Motor neuron (in vitro differentiated cells): Measurements from ENCODE around the gene FRG2. TPM values are rescaled to one million over a fixed set of nuclear protein-coding genes. Genes with fewer than 3 reads are reported as not detected.
"Not testable (repeated sequence)": the region's sequence is repeated elsewhere in the genome, so short reads cannot be mapped to it uniquely, and the experiment has no call there.

Source experiments
- ATAC-seq, 8 experiments: fragments of 200-7000 bp; cut with Tn5 transposase; replicated peaks in 6 of 8; 2 replicates each; pipeline ENCODE4 v1.8.0; 2021; ENCODE audit warnings: mild to moderate bottlenecking in 8 of 8, moderate library complexity in 8 of 8
- H3K27ac ChIP-seq, 2 donors: fragments of 250-450 bp; sonication (Bioruptor Pico); 2 replicates each; pipeline ENCODE4 v1.9.0; 2021; ENCODE audit warnings: antibody characterized with exemption in 2 of 2, mild to moderate bottlenecking in 2 of 2, moderate library complexity in 1 of 2
- H3K4me1 ChIP-seq, 2 donors: fragments of 250-450 bp; sonication (Bioruptor Pico); replicated peaks in 1 of 2; 2 replicates each; pipeline ENCODE4 v1.6.1; 2021; ENCODE audit warnings: antibody characterized with exemption in 2 of 2, mild to moderate bottlenecking in 2 of 2, moderate library complexity in 1 of 2
- H3K4me3 ChIP-seq, 5 donors: fragments of 250-450 bp; sonication (Bioruptor Pico); 2 replicates each; pipeline ENCODE4 v1.9.0; 2021; ENCODE audit warnings: antibody characterized with exemption in 5 of 5, mild to moderate bottlenecking in 5 of 5, moderate library complexity in 4 of 5
- WGBS, 10 experiments: fragments of 450-650 bp; shearing (Covaris generic); methylation state at CpG; one replicate each; pipeline ENCODE4 v1.0.0; 2022; 5-methylcytosine and 5-hydroxymethylcytosine counted together
- in situ Hi-C, 9 experiments: fragments of 400-800 bp; cut with MboI; loops; one replicate each; pipeline ENCODE4 v1.15.0; 2021; ENCODE audit warnings: low sequenced_read_pairs in 9 of 9, low pct_unique_long_range_greater_than_20kb in 2 of 9; ENCODE audit not compliant: unreplicated experiment in 9 of 9
- total RNA-seq, 8 experiments: library from RNA; unstranded; fragments of 300-600 nt; gene quantifications; 2 replicates each; pipeline versions ENCODE4 v1.2.3 to v1.2.4, GENCODE V29; 2022

FRG2 gene
- total RNA-seq, 8 experiments from 2014 or later: 0.15 to 0.19 TPM; not detected in 6

DNA sequence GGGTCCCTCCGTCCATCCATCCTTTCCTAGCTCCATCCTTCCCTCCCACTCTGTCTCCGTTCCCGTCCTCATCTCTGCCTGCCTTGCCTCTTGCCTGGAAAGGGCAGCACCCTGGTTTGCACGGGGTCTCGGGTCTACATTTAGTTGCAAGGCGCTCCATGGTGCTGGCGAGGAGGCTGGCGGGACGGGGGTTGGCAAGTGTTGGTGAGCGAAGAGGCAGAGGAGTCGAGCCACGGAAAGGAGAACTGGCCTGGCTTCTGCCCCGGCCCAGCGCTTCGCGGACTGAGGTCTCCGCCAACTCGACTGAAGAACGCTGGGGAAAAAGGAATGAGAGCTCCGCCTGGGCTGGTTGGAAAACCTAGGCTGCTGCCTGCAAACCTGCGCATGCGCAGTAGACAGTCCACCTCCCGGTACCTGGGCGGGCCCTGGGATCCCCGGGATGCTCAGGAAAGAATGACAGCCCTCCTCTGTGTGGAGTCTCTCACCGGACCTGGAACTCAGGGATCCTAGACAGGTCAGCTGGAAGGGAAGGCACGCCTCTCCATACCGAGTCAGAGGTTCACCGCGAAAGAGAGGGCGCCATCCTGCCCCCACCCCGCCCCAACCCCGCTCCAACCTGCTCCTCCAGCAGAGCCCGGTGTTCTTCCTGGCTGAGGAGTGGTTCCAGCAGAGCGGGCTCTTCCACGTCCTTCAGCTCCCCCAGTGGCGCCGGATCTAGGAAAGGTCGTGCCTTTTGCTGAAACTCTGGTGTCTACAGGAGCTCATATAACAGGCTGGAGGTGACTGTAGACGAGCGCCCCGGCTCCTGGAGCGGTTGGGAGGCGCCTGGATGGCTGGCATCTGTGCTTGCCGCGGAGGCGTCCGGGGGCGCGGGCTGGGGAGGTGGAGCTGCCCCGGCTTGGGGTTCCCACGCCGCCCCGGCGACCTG lies 6.0 kb downstream of the FRG2 start:
- peaks cover 0 to 3% of the 10 kb centered on the region in 2 donors for H3K4me1 ChIP-seq
- peak; percentile 15 to 90 (median 76) for ATAC-seq
- H3K27ac ChIP-seq: no peak overlapping the region
- in situ Hi-C loops: no loop called here
- 0 to 11% (median 4%) methylated on average over 2 to 17 of the region's 55 CpGs; no CpG with 5 or more reads in 2 of the 10 experiments for WGBS, 10 experiments
- peak overlapping the region; percentile 19 to 31 (median 26) for H3K4me3 ChIP-seq

DNA sequence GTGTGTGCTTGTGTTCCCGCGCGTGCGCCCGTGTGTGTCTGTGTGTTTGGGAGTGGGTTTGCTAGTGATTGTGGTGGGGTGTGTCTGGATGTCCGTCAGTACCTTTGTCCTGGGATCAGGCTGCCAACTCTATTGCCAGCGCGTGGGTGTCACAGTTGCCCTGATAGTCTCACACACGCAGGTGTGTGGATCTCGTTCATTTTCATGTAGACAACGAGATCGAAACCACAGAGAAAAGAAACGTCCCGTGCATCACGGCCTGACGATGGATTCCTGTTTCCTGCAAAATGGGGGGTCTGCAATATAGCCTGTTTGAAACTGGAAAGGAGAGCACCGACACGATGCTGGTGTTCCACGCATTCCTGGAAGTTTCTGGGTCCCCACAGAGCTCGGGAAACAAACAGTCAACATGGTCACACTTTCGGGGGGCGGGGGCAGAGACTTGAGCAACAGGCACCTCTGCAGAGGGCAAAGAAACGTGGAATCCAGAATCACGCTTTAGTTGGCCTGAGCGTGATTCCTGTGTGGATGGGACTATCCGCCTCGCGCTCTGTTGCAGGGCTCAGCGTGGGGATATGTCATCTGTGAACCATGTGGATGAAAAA lies 7.1 kb downstream of the FRG2 start:
- ATAC-seq, H3K4me3 ChIP-seq, H3K4me1 ChIP-seq, in situ Hi-C loops, H3K27ac ChIP-seq: not testable (repeated sequence)
- 0 to 19% (median 6%) methylated on average over 1 to 14 of the region's 29 CpGs; no CpG with 5 or more reads in 4 of the 10 experiments for WGBS, 10 experiments

GRCh38 chr4:190019023-190019858 lies 7.8 kb downstream of the FRG2 start:
- WGBS, 10 experiments: 0 to 17% (median 10%) methylated on average over 4 to 15 of the region's 57 CpGs; no CpG with 5 or more reads in 3 of the 10 experiments
- Histone ChIP-seq H3K4me1 (peaks cover 0 to 3% of the 10 kb centered on the region in 2 donors), H3K27ac (no peak overlapping the region), H3K4me3 (no peak overlapping the region)
- in situ Hi-C loops: no loop called here
- ATAC-seq: no peak

- no peak overlapping the region for H3K4me3 ChIP-seq
- H3K27ac ChIP-seq: no peak overlapping the region
- peaks cover 0 to 3% of the 10 kb centered on the region in 2 donors for H3K4me1 ChIP-seq
- ATAC-seq: no peak
- in situ Hi-C loops: no loop called here
- WGBS, 10 experiments: 4 to 20% (median 15%) methylated on average over 1 to 11 of the region's 38 CpGs; no CpG with 5 or more reads in 6 of the 10 experiments
Observed at GRCh38 chr4:190018201-190018920, 8.7 kb downstream of the FRG2 start.

DNA sequence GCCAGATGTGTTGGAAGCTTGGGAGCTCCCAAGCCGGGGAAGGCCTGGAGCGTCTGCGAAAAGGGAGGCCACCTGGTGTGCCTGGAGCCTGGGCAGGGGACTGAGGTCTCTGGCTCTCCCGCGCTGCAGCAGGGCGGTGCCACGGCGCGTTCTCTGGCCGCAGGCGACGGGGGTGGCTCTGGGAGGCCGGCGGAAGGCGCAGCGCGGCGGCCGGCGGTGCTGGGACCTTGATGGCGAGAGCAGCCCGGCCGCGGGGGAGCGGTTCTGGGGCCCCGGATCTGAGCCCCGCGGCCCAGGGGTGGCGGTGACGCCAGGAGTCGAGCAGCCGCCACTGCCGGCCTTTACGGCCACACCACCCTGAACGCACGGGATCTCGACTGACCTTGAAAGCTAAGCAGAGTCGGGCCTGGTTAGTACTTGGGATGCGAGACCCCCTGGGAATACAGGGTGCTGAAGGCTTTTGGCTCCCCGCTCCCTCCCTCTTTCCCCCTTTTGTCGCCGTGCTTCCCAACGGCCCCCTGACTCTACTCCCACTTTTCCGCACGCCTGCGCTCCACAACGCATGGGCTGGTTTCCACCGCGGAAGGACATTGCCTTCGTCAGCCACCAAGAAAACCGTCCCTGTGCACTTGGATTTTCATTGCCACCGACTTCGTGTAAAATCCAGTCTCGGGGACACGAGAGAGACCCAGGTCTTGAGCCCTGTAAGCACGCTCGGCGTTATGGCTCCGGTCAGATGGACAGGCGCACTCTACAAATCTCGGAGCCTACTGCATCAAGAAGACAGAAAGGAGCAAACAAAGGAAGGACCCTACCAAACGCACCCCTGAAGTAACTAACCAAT lies 9.5 kb downstream of the FRG2 start:
- Histone ChIP-seq H3K4me3 (peak overlapping the region in 1 of 5 donors; percentile 4), H3K4me1 (peaks cover 0 to 3% of the 10 kb centered on the region in 2 donors), H3K27ac (no peak overlapping the region)
- 0 to 5% (median 0%) methylated on average over 2 to 4 of the region's 62 CpGs; no CpG with 5 or more reads in 7 of the 10 experiments for WGBS, 10 experiments
- in situ Hi-C loops: no loop called here
- ATAC-seq: peak in 3 of 8 experiments; percentile 25 to 53 (median 48)

DNA sequence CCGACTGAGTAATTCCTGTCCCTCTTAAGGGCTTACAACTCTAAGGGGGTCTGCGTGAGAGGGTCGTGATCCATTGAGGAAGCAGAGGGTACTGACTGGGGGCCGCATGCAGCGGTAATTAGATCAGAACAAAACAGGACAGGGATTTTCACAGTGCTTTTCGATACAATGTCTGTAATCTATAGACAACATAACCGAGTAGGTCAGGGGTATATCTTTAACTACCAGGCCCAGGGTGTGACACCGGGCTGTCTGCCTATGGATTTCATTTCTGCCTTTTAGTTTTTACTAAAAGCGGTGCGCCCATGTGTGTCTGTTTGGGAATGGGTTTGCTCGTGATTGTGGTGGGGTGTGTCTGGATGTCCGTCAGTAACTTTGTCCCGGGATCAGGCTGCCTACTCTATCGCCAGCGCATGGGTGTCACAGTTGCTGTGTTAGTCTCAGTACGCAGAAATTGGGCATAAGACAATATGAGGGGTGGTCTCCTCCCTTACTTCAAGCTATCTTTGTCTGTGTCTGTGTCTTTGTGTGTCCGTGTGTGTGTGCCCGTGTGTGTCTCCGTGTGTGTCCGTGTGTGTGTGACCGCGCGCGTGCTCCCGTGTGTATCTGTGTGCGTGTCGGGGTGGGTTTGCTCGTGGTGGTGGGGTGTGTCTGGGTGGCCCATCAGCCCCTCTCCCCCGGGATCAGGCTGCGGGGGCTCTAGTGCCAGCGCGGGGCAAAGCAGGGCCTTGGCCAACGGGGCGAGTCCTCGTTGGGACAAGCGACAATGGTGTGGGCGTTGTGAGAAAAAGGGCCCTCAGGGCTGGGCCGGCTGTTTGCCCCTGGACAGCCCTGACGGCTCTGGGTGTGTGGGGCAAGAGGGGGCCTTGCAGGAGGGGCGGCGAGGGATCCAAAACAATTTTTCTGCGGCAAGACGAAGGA lies 10.4 kb downstream of the FRG2 start:
- WGBS, 10 experiments: 0 to 61% (median 14%) methylated on average over 1 to 15 of the region's 43 CpGs
- H3K27ac ChIP-seq: no peak overlapping the region
- ATAC-seq: no peak
- H3K4me3 ChIP-seq: no peak overlapping the region
- in situ Hi-C loops: no loop called here
- peaks cover 0 to 3% of the 10 kb centered on the region in 2 donors for H3K4me1 ChIP-seq

DNA sequence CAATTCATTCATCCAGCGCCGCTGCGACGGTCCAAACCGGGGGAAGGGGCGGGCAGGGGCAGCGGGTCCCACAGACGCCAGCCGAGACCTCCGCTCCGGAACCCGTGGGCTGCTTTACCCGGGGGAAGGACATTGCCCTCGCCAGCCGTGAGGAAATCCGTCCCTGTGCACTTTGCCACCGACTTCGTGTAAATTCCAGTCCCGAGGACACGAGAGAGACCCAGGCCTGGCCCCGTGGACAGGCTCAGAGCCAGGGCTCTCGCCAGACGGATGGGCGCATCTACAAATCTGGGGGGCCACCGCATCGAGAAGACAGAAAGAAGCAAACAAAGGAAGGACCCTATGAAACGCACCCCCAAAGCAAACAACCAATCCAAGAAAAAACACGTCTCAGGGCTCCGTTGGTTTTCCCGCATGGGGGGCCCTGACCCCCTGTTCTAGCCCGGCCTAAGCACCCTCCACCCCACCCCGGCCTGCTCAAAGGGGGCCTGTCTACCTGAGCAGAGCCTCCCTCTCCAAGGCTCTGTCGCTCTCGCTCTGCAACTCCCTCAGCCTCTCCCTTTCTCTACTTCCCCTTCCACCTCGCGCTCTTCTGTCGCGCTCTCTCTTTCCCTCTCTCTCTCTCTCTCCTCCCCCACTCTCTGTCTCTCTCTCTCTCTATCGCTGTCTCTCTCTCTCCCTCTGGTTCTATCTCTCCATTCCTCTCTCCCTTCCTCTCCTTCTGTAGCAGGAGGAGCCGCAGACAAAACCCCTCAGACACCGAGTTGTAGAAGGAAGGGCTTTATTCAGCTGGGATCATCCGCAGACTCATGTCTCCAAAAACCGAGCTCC lies 11.3 kb downstream of the FRG2 start:
- H3K27ac ChIP-seq: no peak overlapping the region
- WGBS, 10 experiments: 0 to 65% (median 10%) methylated on average over 3 to 15 of the region's 43 CpGs
- no peak overlapping the region for H3K4me3 ChIP-seq
- in situ Hi-C loops: no loop called here
- peaks cover 0 to 3% of the 10 kb centered on the region in 2 donors for H3K4me1 ChIP-seq
- no peak for ATAC-seq

GRCh38 chr4:190014771-190015537 lies 12.1 kb downstream of the FRG2 start:
- H3K27ac ChIP-seq: no peak overlapping the region
- WGBS, 10 experiments: 0 to 28% (median 6%) methylated on average over 2 to 11 of the region's 76 CpGs; no CpG with 5 or more reads in 5 of the 10 experiments
- in situ Hi-C loops: no loop called here
- H3K4me1 ChIP-seq: peaks cover 0 to 3% of the 10 kb centered on the region in 2 donors
- peak in 7 of 8 experiments; percentile 12 to 78 (median 42) for ATAC-seq
- H3K4me3 ChIP-seq: peak overlapping the region in 2 of 5 donors; percentile 5 to 15

DNA sequence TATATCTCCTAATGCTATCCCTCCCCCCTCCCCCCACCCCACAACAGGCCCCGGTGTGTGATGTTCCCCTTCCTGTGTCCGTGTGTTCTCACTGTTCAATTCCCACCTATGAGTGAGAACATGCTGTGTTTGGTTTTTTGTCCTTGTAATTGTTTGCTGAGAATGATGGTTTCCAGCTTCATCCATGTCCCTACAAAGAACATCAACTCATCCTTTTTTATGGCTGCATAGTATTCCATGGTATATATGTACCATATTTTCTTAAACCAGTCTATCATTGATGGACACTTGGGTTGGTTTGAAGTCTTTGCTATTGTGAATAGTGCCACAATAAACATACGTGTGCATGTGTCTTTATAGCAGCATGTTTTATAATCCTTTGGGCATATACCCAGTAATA lies 37.1 kb downstream of the FRG2 start:
- H3K4me1 ChIP-seq, ATAC-seq, H3K4me3 ChIP-seq, H3K27ac ChIP-seq, in situ Hi-C loops: not testable (repeated sequence)
- WGBS, 10 experiments: 0 to 60% (median 20%) methylated on average over 1 of the region's 3 CpGs; no CpG with 5 or more reads in 7 of the 10 experiments
